ENCODE measurements around the gene DNER. TPM values are rescaled to one million over a fixed set of nuclear protein-coding genes. Genes with fewer than 3 reads are reported as not detected.
"Not testable (repeated sequence)": the region's sequence is repeated elsewhere in the genome, so short reads cannot be mapped to it uniquely, and the experiment has no call there.

DNER gene
- total RNA-seq, 3 donors from 2014 or later (not counting 1 experiment from before 2014, with no cell fraction given): not detected

DNA sequence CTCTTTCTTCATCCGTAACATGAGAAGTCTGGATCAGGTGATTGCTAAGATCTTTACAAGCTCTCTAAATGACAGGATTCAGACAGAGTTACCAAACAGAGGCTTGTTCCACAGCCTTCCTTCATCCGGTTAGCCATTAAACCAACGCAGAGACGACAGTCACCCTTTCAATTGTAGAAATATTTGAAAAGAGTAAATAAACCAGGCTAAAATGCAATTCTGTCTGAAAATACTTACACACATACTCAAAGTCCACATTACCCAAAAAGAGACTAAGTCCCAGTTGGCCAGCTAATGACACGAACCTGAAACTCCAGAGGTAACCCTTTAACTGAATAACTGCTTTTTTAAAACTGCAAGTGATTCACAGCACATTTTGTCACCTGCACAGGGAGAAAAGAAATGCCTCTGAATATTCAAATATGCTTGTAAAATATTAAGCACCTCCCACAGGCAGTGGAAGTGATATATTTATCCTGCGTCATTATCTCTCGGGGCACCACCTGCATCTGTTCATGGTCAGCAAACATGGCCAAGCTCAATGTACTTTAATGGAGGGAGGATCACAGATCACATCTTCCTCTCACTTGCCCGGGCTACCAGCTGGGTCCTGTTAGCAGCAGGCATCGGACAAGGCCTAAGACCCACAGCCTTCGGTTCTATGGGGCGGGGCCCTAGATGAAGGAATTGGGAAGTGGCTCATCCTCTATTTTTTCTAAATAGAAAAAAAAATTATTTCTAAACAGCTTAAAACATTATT is 38.8 kb upstream of the DNER start:
- TF ChIP-seq, protein P1, sequence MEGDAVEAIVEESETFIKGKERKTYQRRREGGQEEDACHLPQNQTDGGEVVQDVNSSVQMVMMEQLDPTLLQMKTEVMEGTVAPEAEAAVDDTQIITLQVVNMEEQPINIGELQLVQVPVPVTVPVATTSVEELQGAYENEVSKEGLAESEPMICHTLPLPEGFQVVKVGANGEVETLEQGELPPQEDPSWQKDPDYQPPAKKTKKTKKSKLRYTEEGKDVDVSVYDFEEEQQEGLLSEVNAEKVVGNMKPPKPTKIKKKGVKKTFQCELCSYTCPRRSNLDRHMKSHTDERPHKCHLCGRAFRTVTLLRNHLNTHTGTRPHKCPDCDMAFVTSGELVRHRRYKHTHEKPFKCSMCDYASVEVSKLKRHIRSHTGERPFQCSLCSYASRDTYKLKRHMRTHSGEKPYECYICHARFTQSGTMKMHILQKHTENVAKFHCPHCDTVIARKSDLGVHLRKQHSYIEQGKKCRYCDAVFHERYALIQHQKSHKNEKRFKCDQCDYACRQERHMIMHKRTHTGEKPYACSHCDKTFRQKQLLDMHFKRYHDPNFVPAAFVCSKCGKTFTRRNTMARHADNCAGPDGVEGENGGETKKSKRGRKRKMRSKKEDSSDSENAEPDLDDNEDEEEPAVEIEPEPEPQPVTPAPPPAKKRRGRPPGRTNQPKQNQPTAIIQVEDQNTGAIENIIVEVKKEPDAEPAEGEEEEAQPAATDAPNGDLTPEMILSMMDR (IDR thresholded peaks at IDR 0.05): no peak
- Histone ChIP-seq H3K27ac (ENCODE audit: low read length) (no peak overlapping the region), H3K36me3 (ENCODE audit: control insufficient read depth, insufficient read depth, low read length) (no peaks in the 10 kb centered on the region), H3K4me3 (ENCODE audit: low read length) (no peak overlapping the region), H3K9me3 (ENCODE audit: control insufficient read depth, insufficient read depth, low read length) (no peaks in the 10 kb centered on the region), H3K27me3 (ENCODE audit: control insufficient read depth, insufficient read depth, low read length) (no peaks in the 10 kb centered on the region), H3K4me1 (ENCODE audit: control insufficient read depth, insufficient read depth, low read length) (no peaks in the 10 kb centered on the region)
- WGBS (ENCODE audit: insufficient coverage): 94% methylated on average over 11 of the region's 11 CpGs
- H3K27ac Mint-ChIP-seq: no peak overlapping the region
- H3K36me3 Mint-ChIP-seq: no peaks in the 10 kb centered on the region
- H3K4me1 Mint-ChIP-seq: peaks cover 0 to 5% of the 10 kb centered on the region in 2 donors
- no peak overlapping the region for H3K4me3 Mint-ChIP-seq
- H3K9me3 Mint-ChIP-seq: no peaks in the 10 kb centered on the region
- intact Hi-C loops (cut with micrococcal nuclease): no loop called here
- DNase-seq (no peak), ATAC-seq (no peak)
- no peaks in the 10 kb centered on the region for H3K27me3 Mint-ChIP-seq (ENCODE audit: low read depth in 2 of 2)

DNA sequence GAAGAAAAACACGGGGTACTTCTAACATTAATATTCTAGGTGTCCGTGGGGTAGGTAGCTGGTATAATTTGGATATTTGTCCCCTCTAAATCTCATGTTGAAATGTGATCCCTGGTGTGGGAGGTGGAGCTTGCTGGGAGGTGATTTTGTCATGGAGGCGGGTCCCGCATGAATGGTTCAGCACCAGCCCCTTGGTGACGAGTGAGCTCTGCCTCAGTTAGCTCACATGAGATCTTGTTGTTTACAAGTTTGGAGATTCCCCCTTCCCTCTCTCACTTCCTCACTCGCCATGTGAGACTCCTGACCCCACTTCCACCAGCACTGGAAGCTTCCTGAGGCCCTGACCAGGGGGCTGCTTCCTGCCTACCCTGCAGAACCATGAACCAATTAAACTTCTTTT is 35.4 kb upstream of the DNER start:
- no peaks in the 10 kb centered on the region for H3K9me3 ChIP-seq (ENCODE audit: control insufficient read depth, insufficient read depth, low read length)
- no peak overlapping the region for H3K27ac ChIP-seq (ENCODE audit: low read length)
- H3K36me3 Mint-ChIP-seq: no peaks in the 10 kb centered on the region
- H3K4me1 ChIP-seq (ENCODE audit: control insufficient read depth, insufficient read depth, low read length): no peaks in the 10 kb centered on the region
- peaks cover 0 to 5% of the 10 kb centered on the region in 2 donors for H3K4me1 Mint-ChIP-seq
- ATAC-seq (no peak), DNase-seq (no peak)
- H3K4me3 ChIP-seq (ENCODE audit: low read length): no peak overlapping the region
- no peak overlapping the region for H3K4me3 Mint-ChIP-seq
- H3K36me3 ChIP-seq (ENCODE audit: control insufficient read depth, insufficient read depth, low read length): no peaks in the 10 kb centered on the region
- no peaks in the 10 kb centered on the region for H3K9me3 Mint-ChIP-seq
- TF ChIP-seq, protein P1 (IDR thresholded peaks at IDR 0.05): no peak
- peaks cover 2 to 4% of the 10 kb centered on the region in 2 donors for H3K27me3 Mint-ChIP-seq (ENCODE audit: low read depth in 2 of 2)
- intact Hi-C loops (cut with micrococcal nuclease): no loop called here
- no peak overlapping the region for H3K27ac Mint-ChIP-seq
- H3K27me3 ChIP-seq (ENCODE audit: control insufficient read depth, insufficient read depth, low read length): no peaks in the 10 kb centered on the region
- WGBS (ENCODE audit: insufficient coverage): 82% methylated on average over 6 of the region's 6 CpGs

DNA sequence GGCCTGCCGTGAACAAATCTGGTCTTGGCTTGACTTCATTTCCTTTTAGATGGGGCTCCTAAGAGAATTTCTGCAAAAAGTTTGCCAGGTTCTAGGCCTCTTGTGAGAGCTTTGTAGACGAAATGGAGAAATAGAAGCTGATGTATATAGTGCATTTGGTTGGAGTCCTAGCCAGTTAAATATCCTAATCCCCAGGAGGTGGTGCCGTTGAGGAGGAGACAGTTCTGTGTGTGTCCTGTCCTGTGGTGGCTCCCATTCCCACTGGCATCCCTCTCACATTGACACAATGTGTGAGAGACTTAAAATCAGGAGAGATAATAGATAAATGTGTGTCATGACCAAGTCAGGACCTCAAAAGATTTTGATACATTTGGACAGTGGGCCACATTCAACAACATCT is 34.6 kb upstream of the DNER start:
- H3K4me1 Mint-ChIP-seq: peaks cover 0 to 5% of the 10 kb centered on the region in 2 donors
- no peak for ATAC-seq
- TF ChIP-seq, protein P1 (IDR thresholded peaks at IDR 0.05): no peak
- H3K9me3 Mint-ChIP-seq: no peaks in the 10 kb centered on the region
- no peak for DNase-seq
- no peak overlapping the region for H3K4me3 Mint-ChIP-seq
- no peak overlapping the region for H3K27ac Mint-ChIP-seq
- no peaks in the 10 kb centered on the region for H3K36me3 Mint-ChIP-seq
- H3K27me3 ChIP-seq (ENCODE audit: control insufficient read depth, insufficient read depth, low read length): no peaks in the 10 kb centered on the region
- H3K9me3 ChIP-seq (ENCODE audit: control insufficient read depth, insufficient read depth, low read length): no peaks in the 10 kb centered on the region
- no peaks in the 10 kb centered on the region for H3K4me1 ChIP-seq (ENCODE audit: control insufficient read depth, insufficient read depth, low read length)
- intact Hi-C loops (cut with micrococcal nuclease): no loop called here
- 92% methylated on average over 3 of the region's 3 CpGs for WGBS (ENCODE audit: insufficient coverage)
- H3K27ac ChIP-seq (ENCODE audit: low read length): no peak overlapping the region
- H3K4me3 ChIP-seq (ENCODE audit: low read length): no peak overlapping the region
- no peaks in the 10 kb centered on the region for H3K36me3 ChIP-seq (ENCODE audit: control insufficient read depth, insufficient read depth, low read length)
- peaks cover 2 to 7% of the 10 kb centered on the region in 2 donors for H3K27me3 Mint-ChIP-seq (ENCODE audit: low read depth in 2 of 2)

DNA sequence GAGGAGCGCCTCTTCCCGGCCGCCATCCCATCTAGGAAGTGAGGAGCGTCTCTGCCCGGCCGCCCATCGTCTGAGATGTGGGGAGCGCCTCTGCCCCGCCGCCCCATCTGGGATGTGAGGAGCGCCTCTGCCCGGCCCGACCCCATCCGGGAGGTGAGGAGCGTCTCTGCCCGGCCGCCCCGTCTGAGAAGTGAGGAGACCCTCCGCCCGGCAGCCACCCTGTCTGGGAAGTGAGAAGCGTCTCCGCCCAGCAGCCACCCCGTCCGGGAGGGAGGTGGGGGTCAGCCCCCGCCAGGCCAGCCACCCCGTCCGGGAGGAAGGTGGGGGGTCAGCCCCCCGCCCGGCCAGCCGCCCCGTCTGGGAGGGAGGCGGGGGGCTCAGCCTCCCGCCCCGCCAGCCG is 28.3 kb upstream of the DNER start:
- H3K27me3 ChIP-seq (ENCODE audit: control insufficient read depth, insufficient read depth, low read length); DNase-seq; H3K4me3 Mint-ChIP-seq; H3K4me1 ChIP-seq (ENCODE audit: control insufficient read depth, insufficient read depth, low read length); ATAC-seq; H3K27me3 Mint-ChIP-seq (ENCODE audit: low read depth in 2 of 2); H3K36me3 ChIP-seq (ENCODE audit: control insufficient read depth, insufficient read depth, low read length); H3K9me3 ChIP-seq (ENCODE audit: control insufficient read depth, insufficient read depth, low read length); intact Hi-C loops (cut with micrococcal nuclease); H3K4me1 Mint-ChIP-seq; H3K27ac Mint-ChIP-seq; H3K27ac ChIP-seq (ENCODE audit: low read length); H3K4me3 ChIP-seq (ENCODE audit: low read length): not testable (repeated sequence)
- WGBS (ENCODE audit: insufficient coverage): 96% methylated on average over 25 of the region's 35 CpGs
- peaks cover 5 to 12% of the 10 kb centered on the region in 2 donors for H3K9me3 Mint-ChIP-seq
- peaks cover 16% of the 10 kb centered on the region for H3K36me3 Mint-ChIP-seq

All from natural killer cell (primary cell).